GM18505 (cell line): ENCODE results near the gene KRTAP12-2.
"Not testable (repeated sequence)": the region's sequence is repeated elsewhere in the genome, so short reads cannot be mapped to it uniquely, and the experiment has no call there.

Experiments used
- ATAC-seq: cut with Tn5 transposase; IDR thresholded peaks from one replicate; pipeline ENCODE4 v1.9.1; 2021; ENCODE audit not compliant: unreplicated experiment
- POLR2A ChIP-seq: IDR thresholded peaks from 4 replicates; pipeline ENCODE4 v1.6.1; 2011; ENCODE audit warnings: borderline replicate concordance; ENCODE audit not compliant: insufficient read depth, insufficient read length; ENCODE audit errors: extremely low read depth

KRTAP12-2 gene

DNA sequence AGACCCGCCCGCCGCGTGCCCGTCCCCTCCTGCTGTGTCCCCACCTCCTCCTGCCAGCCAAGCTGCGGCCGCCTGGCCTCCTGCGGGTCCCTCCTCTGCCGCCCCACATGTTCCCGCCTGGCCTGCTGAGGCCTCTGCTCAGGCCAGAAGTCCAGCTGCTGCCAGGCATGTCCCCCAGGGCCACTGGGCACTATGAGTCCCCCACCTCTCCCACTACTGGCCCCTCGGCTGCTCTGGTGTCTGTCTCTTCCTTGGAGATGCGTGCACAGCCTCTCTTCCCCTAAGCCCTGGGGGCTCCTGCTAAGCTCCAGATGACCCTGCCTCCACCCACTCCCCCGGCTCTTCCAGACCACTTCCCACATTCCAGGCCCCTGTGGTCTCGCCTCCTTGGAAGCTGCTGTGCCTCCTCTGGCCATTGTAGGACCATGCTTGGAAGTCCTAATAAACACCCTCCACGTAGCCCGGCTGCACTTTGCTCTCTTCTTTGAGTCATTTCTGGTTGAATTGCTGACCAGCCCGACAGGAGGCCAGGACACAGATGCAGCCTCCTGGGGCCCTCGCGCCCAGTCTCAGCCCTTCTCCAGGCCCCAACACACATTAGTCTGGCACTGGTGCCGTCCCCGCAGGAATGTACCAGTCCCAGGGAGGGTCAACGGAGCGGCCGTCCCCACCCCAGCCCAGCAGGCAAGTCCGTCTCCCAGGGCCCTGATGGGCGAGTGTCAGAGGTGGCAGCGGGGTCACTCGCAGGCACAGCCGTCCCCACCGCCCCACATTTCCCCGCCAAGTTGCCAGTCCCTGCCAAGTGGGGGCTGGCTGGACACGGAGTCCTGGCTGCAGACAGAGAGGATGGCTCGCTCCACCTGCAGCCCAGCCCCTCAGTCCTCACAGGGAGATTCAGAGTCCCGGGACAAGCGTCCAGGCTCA lies 31.3 kb upstream of the KRTAP12-2 start:
- ATAC-seq: no peak
- no peak for TF ChIP-seq POLR2A

DNA sequence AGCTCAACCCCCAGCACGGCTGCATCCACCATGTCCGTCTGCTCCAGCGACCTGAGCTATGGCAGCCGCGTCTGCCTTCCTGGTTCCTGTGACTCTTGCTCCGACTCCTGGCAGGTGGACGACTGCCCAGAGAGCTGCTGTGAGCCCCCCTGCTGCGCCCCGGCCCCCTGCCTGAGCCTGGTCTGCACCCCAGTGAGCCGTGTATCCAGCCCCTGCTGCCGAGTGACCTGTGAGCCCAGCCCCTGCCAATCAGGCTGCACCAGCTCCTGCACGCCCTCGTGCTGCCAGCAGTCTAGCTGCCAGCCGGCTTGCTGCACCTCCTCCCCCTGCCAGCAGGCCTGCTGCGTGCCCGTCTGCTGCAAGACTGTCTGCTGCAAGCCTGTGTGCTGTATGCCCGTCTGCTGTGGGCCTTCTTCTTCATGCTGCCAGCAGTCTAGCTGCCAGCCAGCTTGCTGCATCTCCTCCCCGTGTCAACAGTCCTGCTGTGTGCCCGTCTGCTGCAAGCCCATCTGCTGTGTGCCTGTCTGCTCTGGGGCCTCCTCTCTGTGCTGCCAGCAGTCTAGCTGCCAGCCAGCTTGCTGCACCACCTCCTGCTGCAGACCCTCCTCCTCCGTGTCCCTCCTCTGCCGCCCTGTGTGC lies 30.6 kb upstream of the KRTAP12-2 start, which contains the start of gene KRTAP10-12:
Gene KRTAP10-12, plus strand, starts transcription at position 1 of the 639 bp plus-strand sequence. Its CDS starts 30 bp downstream, at position 31.
- ATAC-seq: not testable (repeated sequence)

DNA sequence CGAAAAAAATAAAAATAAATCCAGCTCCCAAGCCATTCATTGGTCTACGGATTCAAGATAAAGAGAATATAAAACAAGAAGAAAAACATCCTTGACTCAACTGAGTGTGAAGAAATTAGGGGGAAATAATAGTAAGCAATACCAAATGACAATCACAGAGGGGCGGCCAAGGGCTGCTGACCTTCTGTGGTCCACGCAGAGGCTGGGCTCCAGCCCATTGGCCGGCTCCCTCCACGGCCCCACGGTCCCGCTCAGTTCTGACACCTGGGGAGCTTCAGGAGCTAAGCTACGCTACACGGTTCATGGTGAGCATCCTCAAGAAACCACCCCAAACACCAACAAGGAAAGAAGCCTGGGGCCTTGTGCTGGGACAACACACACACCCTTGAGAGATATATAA lies 29.8 kb upstream of the KRTAP12-2 start:
- no peak for TF ChIP-seq POLR2A
- ATAC-seq: no peak

DNA sequence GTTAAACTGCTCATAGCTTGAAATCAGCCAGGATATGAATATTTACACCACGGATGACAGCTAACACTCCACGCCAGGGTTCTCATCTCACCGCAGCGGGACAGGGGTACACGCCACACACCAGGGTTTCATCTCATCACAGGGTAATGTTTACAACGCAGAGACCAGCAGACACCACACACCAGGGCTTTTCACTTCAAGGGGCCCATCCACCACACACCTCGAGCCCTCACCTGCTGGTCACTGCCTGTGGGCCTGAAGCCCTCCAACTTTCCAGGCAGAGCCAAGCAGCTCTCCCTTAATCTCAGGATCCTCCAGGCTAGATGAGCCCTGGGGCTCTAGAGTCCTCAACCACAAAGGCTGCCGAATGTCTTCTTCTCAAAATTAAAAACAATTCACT lies 28.9 kb upstream of the KRTAP12-2 start:
- no peak for TF ChIP-seq POLR2A
- no peak for ATAC-seq

DNA sequence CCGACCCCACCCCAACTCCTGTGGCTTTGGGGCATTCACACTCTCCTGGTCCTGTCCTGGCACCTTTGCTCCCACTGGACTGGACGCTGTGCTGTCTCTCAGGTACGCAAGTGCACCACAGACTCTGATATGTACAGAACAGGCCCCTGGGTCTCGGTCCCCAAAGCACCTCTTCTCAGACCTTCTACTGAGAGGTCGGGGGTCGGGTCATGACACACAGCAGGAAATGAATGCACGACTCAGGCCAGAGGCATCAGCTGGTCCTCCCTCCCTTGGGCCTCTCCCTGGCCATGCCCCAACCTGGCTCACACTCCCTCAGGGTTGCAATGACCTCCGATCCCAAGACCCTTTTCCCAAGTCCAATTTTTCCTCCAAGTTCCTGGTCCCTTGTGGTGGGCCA lies 28.5 kb upstream of the KRTAP12-2 start:
- ATAC-seq: no peak
- TF ChIP-seq POLR2A: no peak

DNA sequence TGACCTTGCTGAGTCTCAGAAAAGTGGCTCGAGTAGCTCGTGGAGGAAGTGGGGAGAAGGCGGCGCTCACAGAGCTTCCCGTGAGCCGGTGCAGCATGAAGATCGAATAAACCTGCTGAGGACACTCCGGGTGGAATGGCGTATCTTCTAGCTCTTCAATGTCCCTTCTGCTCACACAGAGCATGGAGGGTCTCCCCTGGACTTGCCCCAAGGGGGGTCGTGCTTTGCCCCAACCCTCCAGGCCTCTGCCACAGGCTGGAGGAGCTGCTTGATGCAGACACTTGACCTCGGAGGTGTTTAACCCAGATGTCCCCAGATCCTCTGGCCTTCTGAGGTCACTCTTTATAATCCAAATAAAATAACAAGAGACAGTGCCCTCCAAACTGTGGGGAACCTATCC lies 28.0 kb upstream of the KRTAP12-2 start:
- TF ChIP-seq POLR2A: no peak
- ATAC-seq: no peak

DNA sequence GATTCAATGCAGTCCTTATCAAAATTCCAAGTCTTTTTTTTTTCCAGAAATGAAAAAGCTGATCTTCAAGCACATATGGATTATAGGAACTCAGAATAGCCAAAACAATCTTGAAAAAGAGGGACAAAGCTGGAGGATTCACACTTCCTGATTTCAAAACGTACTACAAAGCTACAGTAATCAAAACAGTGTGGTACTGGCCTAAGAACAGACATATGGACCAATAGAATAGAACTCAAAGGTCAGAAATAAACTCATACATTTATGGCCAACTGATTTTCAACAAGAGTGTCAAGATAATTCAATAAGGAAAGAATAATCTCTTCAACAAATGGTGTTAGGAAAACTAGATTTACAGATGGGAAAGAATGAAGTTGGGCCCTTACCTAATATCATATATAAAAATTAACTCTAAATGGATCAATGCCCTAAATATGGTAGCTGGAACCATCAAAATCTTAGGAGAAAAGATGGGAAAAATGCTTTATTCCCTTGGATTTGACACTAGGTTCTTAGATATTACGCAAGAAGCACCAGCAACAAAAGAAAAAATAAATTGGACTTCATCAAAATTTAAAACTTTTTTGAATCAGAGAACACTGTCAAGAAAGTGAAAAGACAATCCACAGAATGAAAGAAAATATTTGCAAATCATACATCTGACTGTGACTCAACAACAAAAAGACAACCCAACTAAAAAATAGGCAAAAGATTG lies 26.2 kb upstream of the KRTAP12-2 start:
- no peak for ATAC-seq
- no peak for TF ChIP-seq POLR2A

DNA sequence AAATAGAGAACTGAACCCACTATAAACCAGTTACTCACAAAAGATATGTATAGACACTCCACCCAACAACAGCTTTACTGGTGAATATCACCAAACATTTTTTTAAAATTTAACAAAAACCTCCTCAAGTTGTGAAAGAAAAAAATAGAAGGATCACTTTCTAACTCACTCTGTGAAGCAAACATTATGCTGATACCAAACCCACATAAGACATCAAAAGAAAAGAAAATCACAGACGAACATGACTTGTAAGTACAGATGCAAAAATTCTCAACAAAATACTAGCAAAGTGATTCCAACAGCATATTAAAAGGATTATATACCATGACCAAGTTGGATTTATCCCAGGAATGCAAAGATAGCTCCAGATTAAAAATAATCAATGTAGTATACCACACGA lies 25.0 kb upstream of the KRTAP12-2 start:
- no peak for ATAC-seq
- no peak for TF ChIP-seq POLR2A

DNA sequence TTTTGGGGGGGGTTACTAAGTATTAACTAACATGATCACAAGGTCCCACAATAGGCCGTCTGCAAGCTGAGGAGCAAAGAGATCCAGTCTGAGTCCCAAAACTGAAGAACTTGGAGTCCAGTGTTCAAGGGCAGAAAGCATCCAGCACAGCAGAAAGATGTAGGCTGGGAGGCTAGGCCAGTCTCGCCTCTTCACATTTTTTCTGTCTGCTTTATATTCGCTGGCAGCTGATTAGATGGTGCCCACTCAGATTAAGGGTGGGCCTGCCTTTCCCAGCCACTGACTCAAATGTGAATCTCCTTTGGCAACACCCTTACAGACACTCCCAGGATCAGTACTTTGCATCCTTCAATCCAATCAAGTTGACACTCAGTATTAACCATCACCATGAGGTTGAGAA lies 23.0 kb upstream of the KRTAP12-2 start:
- ATAC-seq: not testable (repeated sequence)

DNA sequence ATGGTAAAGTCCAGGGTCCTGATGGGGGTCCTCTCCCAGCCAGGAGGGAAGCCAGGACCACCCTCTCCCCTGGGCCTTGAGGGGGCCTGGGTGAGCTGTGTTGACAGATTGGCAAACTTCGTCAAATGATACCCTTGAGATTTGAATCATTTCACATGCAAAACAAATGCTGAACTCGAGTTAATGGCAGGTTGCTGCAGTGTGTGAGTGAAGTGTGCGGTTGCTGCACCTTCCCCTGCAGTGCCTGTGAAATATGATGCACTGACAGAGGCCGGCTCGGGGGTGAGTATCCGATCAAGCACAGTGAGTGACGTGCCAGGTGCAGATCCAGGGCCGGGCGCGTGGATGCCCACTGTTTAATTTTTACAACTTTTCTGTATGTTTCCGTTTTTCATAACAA lies 20.9 kb upstream of the KRTAP12-2 start:
- no peak for TF ChIP-seq POLR2A
- no peak for ATAC-seq

DNA sequence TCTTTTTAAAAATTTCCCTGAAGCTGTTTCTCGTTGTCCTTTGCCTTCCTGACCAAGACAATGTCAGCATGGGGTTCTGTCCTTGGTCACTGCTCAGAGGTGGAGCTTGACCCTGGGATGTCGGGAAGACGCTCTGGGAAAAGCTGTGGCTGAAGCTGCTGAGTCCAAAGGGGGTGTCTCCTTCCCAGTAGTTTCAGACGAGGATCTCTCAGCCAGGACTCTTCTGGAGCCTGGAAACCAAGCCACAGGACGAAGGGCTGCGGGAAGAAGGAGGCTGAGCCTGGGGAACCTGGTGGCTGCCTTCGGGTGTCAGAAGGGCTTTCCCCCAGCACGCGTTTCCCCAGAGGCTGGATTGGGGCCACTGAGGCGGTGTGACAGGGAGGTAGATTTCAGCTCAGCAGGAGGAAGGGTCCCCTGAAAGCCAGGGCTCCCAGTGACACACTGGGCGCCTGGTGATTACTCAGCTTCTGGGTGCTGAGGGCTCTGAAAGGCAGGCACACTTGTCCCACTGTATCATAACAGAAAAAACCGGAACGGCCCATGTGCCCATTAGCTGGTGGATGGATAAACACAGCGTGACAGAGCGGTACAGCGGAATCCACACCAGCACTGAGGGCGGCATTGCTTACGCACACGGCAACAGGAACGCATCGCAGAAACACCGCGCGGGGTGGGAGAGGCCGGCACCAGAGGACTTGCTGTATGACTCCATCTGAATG lies 20.3 kb upstream of the KRTAP12-2 start:
- no peak for ATAC-seq
- no peak for TF ChIP-seq POLR2A

DNA sequence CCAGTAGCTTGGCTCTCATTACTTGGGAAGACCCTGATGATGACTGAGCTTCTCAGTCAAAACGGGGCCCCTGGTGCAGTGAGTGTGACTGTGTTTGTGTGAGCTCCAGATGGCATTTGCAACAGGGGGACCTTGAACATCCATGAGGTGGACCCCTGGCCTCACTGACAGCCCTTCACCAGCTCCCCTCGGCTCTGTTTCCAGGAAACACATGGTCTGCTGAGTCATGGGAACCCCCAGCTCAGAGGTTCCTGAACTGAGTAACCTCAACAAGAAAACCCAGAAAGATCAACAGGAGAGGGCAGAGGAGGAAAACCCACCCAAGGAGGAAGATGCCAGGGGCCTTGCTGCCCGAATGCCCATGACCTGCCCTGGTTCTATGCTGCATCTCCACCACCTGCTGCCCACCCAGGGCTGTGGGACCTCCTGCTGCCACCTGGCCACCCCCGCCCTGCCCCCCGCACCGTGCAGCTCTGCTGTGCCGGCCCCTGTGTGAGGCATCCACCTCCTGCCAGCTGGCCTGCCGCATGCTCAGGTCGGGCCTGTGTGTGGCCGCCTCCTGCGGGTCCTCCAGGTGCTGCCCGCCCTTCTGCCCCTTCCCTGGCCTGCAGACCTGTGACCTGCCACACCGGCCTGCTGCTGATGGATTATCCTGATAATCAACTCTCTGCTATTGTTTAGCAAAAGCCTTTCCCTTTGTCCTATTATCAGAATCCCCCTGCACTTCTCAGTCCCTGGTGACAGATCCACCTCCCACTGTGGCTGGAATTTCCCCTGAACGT lies 19.5 kb upstream of the KRTAP12-2 start:
- TF ChIP-seq POLR2A: no peak
- ATAC-seq: no peak

DNA sequence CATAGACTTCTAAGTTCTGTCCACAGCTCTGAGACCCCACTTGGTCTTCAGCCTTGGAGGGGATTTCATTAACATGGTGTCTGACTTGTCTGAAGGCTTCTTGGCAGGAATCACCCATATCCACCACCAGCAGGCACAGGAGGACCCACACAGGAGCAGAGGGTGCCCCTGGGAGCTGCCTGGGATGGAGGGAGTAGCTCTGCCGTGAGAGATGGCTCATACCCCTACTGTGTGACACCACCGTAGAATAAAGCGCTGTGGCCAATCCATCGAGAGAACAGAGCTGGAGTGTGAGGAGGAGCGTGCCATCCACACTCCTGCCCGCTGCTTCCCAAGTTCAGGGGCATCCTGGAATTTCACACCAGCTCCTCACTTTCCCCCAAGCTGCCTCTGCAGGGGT lies 18.3 kb upstream of the KRTAP12-2 start:
- not testable (repeated sequence) for ATAC-seq
